Body of pancreas (tissue), 4 donors: ENCODE measurements around the gene LYPD4.

Experiments used
- POLR2A ChIP-seq, 3 donors: fragments of 450-650 bp; IDR thresholded peaks; one replicate each; pipeline ENCODE4 v1.6.1; 2016; ENCODE audit warnings: antibody characterized with exemption in 3 of 3, mild to moderate bottlenecking in 2 of 3
- TF ChIP-seq, protein P1 (sequence below), 7 experiments: fragments of 450-650 bp in 4 of 7; fragments of 200-600 bp in 3 of 7; sonication (generic) in 3 of 7; IDR thresholded peaks; one replicate each; pipeline ENCODE4 v1.5.1; 2016 to 2019; ENCODE audit warnings: antibody characterized with exemption in 7 of 7

DNA sequence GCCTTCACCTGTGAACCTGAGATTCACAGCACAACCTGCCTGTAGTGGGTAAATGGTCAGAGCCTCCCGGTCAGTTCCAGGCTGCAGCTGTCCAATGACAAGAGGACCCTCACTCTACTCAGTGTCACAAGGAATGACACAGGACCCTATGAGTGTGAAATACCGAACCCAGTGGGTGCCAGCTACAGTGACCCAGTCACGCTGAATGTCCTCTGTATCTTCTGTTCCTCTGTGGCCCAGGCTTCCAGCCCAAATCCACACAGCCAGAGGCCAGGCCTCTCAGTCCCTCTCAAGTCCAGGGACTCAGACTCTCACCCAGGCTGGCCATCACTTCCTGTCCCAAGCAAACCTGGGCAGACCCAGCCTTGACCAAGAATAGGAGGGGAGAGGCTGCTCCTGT is 37.3 kb downstream of the LYPD4 start:
- TF ChIP-seq, protein P1, sequence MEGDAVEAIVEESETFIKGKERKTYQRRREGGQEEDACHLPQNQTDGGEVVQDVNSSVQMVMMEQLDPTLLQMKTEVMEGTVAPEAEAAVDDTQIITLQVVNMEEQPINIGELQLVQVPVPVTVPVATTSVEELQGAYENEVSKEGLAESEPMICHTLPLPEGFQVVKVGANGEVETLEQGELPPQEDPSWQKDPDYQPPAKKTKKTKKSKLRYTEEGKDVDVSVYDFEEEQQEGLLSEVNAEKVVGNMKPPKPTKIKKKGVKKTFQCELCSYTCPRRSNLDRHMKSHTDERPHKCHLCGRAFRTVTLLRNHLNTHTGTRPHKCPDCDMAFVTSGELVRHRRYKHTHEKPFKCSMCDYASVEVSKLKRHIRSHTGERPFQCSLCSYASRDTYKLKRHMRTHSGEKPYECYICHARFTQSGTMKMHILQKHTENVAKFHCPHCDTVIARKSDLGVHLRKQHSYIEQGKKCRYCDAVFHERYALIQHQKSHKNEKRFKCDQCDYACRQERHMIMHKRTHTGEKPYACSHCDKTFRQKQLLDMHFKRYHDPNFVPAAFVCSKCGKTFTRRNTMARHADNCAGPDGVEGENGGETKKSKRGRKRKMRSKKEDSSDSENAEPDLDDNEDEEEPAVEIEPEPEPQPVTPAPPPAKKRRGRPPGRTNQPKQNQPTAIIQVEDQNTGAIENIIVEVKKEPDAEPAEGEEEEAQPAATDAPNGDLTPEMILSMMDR (IDR thresholded peaks at IDR 0.05) = no peak
- TF ChIP-seq POLR2A (IDR thresholded peaks at IDR 0.05) = no peak
